ENCODE measurements around the gene DROSHA.

DNA sequence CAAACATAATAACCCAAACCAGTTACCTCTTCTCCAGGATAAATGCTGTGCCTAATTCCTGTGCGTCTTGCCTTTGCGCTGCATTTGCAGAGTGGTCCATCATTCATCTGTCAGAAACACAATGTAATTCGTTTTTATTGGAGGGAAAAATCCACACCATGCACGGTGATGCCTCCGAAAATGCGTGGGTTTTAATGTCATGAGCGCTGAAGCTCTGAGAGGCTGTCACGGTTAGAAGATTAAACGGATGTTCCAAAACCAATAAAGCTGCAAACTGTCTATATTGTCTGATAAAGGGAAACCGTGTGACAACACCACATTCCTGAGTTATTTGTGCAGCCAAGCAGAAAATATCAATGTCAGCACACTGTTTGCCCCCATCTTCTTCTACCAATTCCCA, 27.4 kb downstream of the DROSHA start:
- TF ChIP-seq, protein P1, sequence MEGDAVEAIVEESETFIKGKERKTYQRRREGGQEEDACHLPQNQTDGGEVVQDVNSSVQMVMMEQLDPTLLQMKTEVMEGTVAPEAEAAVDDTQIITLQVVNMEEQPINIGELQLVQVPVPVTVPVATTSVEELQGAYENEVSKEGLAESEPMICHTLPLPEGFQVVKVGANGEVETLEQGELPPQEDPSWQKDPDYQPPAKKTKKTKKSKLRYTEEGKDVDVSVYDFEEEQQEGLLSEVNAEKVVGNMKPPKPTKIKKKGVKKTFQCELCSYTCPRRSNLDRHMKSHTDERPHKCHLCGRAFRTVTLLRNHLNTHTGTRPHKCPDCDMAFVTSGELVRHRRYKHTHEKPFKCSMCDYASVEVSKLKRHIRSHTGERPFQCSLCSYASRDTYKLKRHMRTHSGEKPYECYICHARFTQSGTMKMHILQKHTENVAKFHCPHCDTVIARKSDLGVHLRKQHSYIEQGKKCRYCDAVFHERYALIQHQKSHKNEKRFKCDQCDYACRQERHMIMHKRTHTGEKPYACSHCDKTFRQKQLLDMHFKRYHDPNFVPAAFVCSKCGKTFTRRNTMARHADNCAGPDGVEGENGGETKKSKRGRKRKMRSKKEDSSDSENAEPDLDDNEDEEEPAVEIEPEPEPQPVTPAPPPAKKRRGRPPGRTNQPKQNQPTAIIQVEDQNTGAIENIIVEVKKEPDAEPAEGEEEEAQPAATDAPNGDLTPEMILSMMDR (IDR thresholded peaks at IDR 0.05; ENCODE audit: low read depth, low read length, poor library complexity, severe bottlenecking): no peak
- TF ChIP-seq EZH2phosphoT487 (IDR thresholded peaks at IDR 0.05; ENCODE audit: borderline replicate concordance, low read length): no peak
